ENCODE results near the gene AJAP1.

Gene AJAP1

DNA sequence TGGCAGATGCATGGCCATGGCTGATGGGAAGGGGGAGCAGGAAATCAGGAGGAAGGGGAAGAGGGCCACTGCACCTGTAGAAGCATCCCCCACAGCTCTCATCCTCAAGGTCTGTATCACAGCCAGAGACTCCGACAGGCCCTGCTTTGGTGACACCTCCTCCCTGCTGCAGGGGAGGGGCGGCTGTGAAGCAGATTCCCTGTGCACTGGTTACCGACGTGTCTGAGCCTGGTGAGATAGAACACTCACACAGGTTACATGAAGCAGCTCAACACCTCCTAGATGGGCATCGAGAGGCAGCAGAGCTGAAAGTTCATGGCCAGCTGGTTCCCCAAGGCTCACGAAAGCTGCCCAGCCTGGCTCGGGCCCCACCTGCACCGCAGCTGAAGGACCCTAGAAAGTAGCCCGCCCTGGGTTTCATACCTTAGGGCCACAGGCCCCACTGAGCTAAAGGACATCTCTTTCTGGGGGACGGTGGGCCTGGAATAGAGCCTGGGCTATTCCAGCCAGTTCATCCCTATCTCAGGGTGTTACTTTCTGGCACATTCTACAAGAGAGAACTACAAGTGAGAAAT lies 30.2 kb upstream of the AJAP1 start:
- POLR2A ChIA-PET = no interaction called here
- DNase-seq (ENCODE audit: extremely low spot score) = no peak
- TF ChIP-seq LEF1 (IDR thresholded peaks at IDR 0.05; ENCODE audit: borderline replicate concordance) = no peak
- TF ChIP-seq ARNT (IDR thresholded peaks at IDR 0.05) = no peak
- CTCF ChIA-PET = no interaction called here

DNA sequence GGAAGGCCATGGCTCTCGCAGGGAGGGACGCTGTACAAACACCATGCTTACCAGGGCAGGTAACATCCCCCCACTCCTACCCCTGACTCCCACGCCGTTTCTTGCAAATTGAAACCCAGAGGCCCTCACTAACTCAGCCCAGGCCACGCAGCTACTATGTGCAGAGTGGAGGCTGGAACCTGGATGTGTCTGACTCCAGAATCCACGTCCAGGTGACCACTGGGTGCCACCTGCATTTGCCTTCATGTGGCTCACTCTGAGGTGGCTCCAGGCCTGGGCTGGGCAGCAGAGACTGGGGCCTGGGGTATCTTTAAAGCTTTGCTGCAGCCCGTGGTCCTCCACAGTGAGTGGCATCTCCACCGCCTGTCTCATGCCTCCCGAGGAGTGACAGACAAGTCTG lies 29.6 kb upstream of the AJAP1 start:
- CTCF ChIA-PET = no interaction called here
- POLR2A ChIA-PET = no interaction called here
- no peak for TF ChIP-seq SUZ12 (IDR thresholded peaks at IDR 0.05)
- no peak for TF ChIP-seq L3MBTL2 (conservative IDR thresholded peaks at IDR 0.05)
- TF ChIP-seq ELF4 (IDR thresholded peaks at IDR 0.05) = no peak
- no peak for TF ChIP-seq LEF1 (IDR thresholded peaks at IDR 0.05; ENCODE audit: borderline replicate concordance)
- TF ChIP-seq TARDBP (IDR thresholded peaks at IDR 0.05) = no peak
- no peak for TF ChIP-seq FOXK2 (IDR thresholded peaks at IDR 0.05)
- no peak for TF ChIP-seq CTBP1 (IDR thresholded peaks at IDR 0.05; ENCODE audit: borderline replicate concordance)
- no peak for TF ChIP-seq FOXM1 (IDR thresholded peaks at IDR 0.05; ENCODE audit: borderline replicate concordance)
- no peak for TF ChIP-seq FOXA1 (IDR thresholded peaks at IDR 0.05)
- no peak for TF ChIP-seq PKNOX1 (IDR thresholded peaks at IDR 0.05)
- no peak for TF ChIP-seq NFRKB (IDR thresholded peaks at IDR 0.05)
- DNase-seq (ENCODE audit: extremely low spot score) = no peak

DNA sequence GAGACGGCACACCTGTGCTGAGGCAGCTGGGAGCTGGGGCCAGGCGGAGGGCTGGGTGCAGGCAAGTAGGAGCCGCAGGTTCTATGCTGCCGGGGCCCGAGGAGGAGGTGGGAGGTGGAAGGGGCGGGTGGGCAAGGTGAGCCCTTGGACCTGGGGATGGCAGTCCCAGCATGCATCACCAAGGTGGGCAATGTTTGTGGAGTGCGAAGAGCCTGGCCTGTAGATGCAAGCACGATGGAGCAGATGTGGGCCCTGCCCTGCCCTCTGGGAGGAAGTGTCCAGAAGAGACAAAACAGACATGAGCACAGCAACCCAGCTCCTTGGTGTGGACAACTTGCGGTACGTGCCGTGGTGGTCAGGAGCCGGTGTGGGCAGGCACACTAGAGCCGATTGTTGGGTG lies 28.3 kb upstream of the AJAP1 start:
- ChIA-PET POLR2A (no interaction called here), CTCF (no interaction called here)
- TF ChIP-seq FOXK2 (IDR thresholded peaks at IDR 0.05) (no peak), ELF4 (IDR thresholded peaks at IDR 0.05) (no peak), HDGF (IDR thresholded peaks at IDR 0.05; ENCODE audit: borderline replicate concordance) (no peak), CTBP1 (IDR thresholded peaks at IDR 0.05; ENCODE audit: borderline replicate concordance) (no peak), SP1 (IDR thresholded peaks at IDR 0.05) (no peak), SUZ12 (IDR thresholded peaks at IDR 0.05) (no peak), ZNF384 (IDR thresholded peaks at IDR 0.05) (no peak), ARNT (IDR thresholded peaks at IDR 0.05) (no peak), L3MBTL2 (conservative IDR thresholded peaks at IDR 0.05) (no peak), LEF1 (IDR thresholded peaks at IDR 0.05; ENCODE audit: borderline replicate concordance) (no peak), FOXA1 (IDR thresholded peaks at IDR 0.05) (no peak), NFRKB (IDR thresholded peaks at IDR 0.05) (no peak), TARDBP (IDR thresholded peaks at IDR 0.05) (no peak), FOXM1 (IDR thresholded peaks at IDR 0.05; ENCODE audit: borderline replicate concordance) (no peak), PKNOX1 (IDR thresholded peaks at IDR 0.05) (no peak), BHLHE40 (IDR thresholded peaks at IDR 0.05; ENCODE audit: borderline replicate concordance) (no peak)

GRCh38 chr1:4626560-4627319 lies 27.7 kb upstream of the AJAP1 start:
- no peak for DNase-seq (ENCODE audit: extremely low spot score)
- ChIA-PET POLR2A (no interaction called here), CTCF (no interaction called here)
- no peak for TF ChIP-seq LEF1 (IDR thresholded peaks at IDR 0.05; ENCODE audit: borderline replicate concordance)
- TF ChIP-seq BHLHE40 (IDR thresholded peaks at IDR 0.05; ENCODE audit: borderline replicate concordance) = no peak
- TF ChIP-seq FOXA1 (IDR thresholded peaks at IDR 0.05) = no peak
- no peak for TF ChIP-seq ELF4 (IDR thresholded peaks at IDR 0.05)
- TF ChIP-seq ARNT (IDR thresholded peaks at IDR 0.05) = no peak
- no peak for TF ChIP-seq PKNOX1 (IDR thresholded peaks at IDR 0.05)
- no peak for TF ChIP-seq FOXK2 (IDR thresholded peaks at IDR 0.05)
- TF ChIP-seq SUZ12 (IDR thresholded peaks at IDR 0.05) = no peak
- TF ChIP-seq SP1 (IDR thresholded peaks at IDR 0.05) = no peak
- no peak for TF ChIP-seq CTBP1 (IDR thresholded peaks at IDR 0.05; ENCODE audit: borderline replicate concordance)
- no peak for TF ChIP-seq FOXM1 (IDR thresholded peaks at IDR 0.05; ENCODE audit: borderline replicate concordance)
- TF ChIP-seq TARDBP (IDR thresholded peaks at IDR 0.05) = no peak
- no peak for TF ChIP-seq ZNF384 (IDR thresholded peaks at IDR 0.05)
- TF ChIP-seq NFRKB (IDR thresholded peaks at IDR 0.05) = no peak
- TF ChIP-seq L3MBTL2 (conservative IDR thresholded peaks at IDR 0.05) = no peak
- no peak for TF ChIP-seq HDGF (IDR thresholded peaks at IDR 0.05; ENCODE audit: borderline replicate concordance)

More for the DNA sequence above, 28.3 kb upstream of the AJAP1 start:
- no peak for DNase-seq (ENCODE audit: extremely low spot score)

- no peak for TF ChIP-seq FOXA1 (IDR thresholded peaks at IDR 0.05)
- TF ChIP-seq ARNT (IDR thresholded peaks at IDR 0.05) = no peak
- no peak for TF ChIP-seq SUZ12 (IDR thresholded peaks at IDR 0.05)
- no peak for TF ChIP-seq NFRKB (IDR thresholded peaks at IDR 0.05)
- no peak for TF ChIP-seq L3MBTL2 (conservative IDR thresholded peaks at IDR 0.05)
- no peak for TF ChIP-seq SP1 (IDR thresholded peaks at IDR 0.05)
- no peak for TF ChIP-seq ELF4 (IDR thresholded peaks at IDR 0.05)
- TF ChIP-seq TARDBP (IDR thresholded peaks at IDR 0.05) = no peak
- no peak for TF ChIP-seq BHLHE40 (IDR thresholded peaks at IDR 0.05; ENCODE audit: borderline replicate concordance)
- TF ChIP-seq PKNOX1 (IDR thresholded peaks at IDR 0.05) = no peak
- TF ChIP-seq CTBP1 (IDR thresholded peaks at IDR 0.05; ENCODE audit: borderline replicate concordance) = no peak
- CTCF ChIA-PET = no interaction called here
- POLR2A ChIA-PET = no interaction called here
- DNase-seq (ENCODE audit: extremely low spot score) = no peak
Measured at GRCh38 chr1:4627353-4627752, 27.1 kb upstream of the AJAP1 start.

Measured in HEK293T (cell line).